Activated CD8-positive, alpha-beta memory T cell treated with anti-CD3 and anti-CD28 coated beads, Interleukin-2, amount 50 U/mL, for 24 hours (primary cell): ENCODE results near the gene SLC16A4.
"Not testable (repeated sequence)": the region's sequence is repeated elsewhere in the genome, so short reads cannot be mapped to it uniquely, and the experiment has no call there.

Experiments used
- DNase-seq: peaks from one replicate; pipeline ENCODE4 v3.0.0-alpha.2; 2020; ENCODE audit errors: extremely low read depth

The SLC16A4 gene

GRCh38 chr1:110390692-110391245 lies at the start of gene SLC16A4:
TSS of gene SLC16A4 (minus strand) at chr1:110391026. CDS start at chr1:110389323, 1,703 bp downstream.
- DNase-seq, result no peak

- not testable (repeated sequence) for DNase-seq
Observed at GRCh38 chr1:110439873-110440272, 49.0 kb upstream of the SLC16A4 start.

- DNase-seq, result no peak
Observed at GRCh38 chr1:110438893-110439292, 48.1 kb upstream of the SLC16A4 start.

GRCh38 chr1:110437645-110438299 lies 46.9 kb upstream of the SLC16A4 start:
- not testable (repeated sequence) for DNase-seq

- no peak for DNase-seq
Observed at GRCh38 chr1:110436635-110437034, 45.8 kb upstream of the SLC16A4 start.

DNA sequence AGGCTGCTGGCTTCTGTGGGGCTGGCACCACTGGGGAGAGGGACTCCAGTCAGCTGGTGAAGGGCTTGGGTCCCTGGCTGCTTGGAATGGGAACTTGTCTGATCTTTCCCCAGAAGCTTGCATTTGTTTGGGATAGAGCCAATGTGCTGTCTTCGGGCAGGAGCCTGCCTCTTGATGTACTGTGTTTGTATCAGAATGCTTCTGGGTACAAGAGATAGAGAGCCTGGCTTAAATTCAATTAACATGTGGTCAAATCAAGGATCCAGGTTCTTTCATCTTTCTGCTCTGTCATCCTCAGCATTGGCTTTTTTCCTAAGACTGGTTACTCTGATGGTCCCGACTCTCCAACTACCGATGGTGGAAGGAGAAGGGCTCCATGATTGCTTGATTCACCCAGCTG lies 44.1 kb upstream of the SLC16A4 start:
- no peak for DNase-seq

DNA sequence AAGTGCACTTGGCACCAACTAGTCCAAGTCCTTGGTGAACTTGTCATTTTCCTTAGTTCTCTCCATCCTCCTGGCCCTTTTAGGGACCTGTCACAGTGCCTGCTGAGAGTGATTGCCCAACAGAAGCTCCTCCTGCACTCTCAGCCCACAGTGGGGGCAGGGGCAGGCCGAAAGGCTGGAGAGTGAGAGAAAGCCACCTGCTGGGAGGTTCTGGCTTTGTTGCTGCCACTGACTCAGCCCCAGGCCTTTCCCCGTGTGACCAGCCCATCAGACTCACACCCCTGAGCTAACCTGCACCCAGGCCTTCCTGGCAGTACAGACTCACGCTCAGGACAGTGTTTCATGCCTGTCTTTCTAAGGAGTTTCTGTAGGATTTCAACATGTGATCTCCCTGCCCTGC lies 43.0 kb upstream of the SLC16A4 start:
- DNase-seq, result no peak

DNA sequence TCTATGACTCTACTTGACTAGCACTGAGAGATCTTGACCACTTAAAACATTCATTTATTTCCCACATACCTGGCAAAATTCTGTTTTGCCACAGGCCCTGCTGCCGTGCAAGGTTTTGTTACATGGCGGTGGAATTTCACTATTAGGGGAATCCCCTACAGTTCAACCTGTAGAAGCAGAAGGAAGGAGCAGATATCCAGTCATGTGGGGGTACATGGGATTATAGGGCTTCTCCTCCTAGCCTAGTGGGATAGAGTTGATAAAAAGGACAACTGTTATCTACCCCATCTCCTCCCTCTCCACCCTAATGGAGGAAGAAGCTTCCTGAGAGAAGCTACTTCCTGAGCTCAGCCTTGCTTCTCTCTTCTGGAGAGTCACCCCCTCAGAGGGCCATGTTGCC lies 42.4 kb upstream of the SLC16A4 start:
- DNase-seq, result no peak

- no peak for DNase-seq
Observed at GRCh38 chr1:110430901-110431300, 40.1 kb upstream of the SLC16A4 start.

- DNase-seq, result no peak
Observed at GRCh38 chr1:110430366-110430765, 39.5 kb upstream of the SLC16A4 start.

GRCh38 chr1:110428946-110429345 lies 38.1 kb upstream of the SLC16A4 start:
- no peak for DNase-seq

DNA sequence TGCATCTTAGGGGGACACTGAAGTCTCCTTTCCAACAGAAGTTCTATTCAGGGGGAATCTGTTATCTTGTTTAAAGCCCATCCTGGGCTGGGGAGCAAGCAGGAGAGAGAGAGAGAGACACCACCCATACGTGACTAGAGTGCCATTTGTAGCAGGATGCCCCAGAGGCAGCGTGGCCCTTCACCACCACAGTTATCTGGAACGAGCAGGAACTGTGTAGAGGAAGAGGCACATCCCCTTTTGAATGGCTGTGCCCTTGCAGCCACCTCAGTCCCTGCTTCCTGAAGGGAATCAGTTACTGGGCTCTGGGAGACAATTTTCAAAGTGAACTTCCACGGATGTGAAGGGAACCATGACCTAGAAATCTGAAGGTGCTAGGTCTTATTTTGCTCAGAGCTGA lies 36.0 kb upstream of the SLC16A4 start:
- no peak for DNase-seq

DNA sequence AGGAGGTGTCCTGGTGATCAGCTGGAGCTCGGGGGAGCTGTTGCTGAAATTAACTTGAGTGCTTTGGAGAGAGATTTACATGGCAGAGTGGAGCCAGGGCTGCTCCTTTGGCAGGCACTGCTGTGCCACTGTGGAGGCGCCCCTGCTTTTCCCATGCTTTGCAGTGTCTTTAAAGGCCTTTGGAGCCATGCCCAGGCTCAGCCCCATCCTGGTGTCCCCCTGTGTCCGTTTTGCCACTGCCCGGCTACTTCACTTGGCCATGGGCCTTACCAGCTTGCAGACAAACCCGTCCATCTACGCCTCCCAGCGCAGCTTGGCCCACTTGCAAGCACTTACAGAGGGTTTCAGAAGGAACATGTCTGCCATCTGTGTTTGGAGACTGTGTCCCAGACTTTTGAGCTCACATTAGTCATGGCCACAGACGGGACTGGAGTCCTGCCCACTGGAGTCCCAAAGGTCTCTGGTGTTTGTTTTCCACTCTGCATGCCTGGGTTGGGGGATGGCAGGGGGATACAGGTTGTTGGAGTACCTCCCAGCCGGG lies 34.9 kb upstream of the SLC16A4 start:
- no peak for DNase-seq

DNA sequence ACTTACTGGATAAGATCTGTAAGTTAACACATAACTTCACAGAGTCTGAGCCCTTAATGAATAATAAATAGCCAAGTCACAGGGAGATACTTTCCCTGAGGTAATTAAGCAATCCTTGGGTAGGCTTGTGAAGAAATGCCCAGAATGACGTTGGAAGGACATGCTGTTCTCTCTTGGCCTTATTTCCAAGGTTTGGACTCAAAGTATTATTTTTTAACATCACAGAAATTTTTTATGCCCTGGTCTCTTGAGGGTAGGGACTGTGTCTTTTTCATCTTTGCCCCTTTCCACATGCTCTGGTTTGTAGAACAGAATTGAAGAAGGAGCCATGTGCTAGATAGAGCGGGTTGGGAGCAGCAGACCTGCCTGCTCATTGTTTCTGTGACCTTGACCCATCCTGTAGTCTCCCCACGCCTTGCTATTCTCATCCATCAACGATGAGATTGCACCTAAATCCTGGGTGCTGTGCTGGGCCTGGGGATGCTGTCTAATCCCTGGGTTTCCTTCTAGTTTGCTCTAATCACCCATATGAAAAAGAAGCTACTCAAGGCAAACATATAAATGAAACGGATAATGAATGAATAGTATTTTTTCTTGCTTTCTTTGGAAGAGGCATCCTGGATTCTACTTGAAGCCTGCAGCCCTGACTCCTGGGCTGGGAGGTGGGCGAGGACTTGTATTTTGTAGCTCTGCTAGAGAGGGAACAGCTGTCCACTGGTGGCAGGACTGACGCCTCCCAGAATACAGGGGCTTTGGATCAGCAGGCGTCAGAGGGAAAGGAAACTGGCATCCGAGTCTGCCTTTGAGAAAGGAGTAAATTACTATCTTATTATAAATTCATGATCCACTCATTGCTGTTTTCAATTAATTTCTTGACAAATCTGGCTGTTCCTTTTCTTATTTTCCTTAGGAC lies 34.1 kb upstream of the SLC16A4 start:
- no peak for DNase-seq

GRCh38 chr1:110420874-110421793 lies 30.3 kb upstream of the SLC16A4 start:
- DNase-seq, result no peak

- DNase-seq, result no peak
Observed at GRCh38 chr1:110420023-110420662, 29.3 kb upstream of the SLC16A4 start.

GRCh38 chr1:110418729-110419128 lies 27.9 kb upstream of the SLC16A4 start:
- DNase-seq, result no peak

DNA sequence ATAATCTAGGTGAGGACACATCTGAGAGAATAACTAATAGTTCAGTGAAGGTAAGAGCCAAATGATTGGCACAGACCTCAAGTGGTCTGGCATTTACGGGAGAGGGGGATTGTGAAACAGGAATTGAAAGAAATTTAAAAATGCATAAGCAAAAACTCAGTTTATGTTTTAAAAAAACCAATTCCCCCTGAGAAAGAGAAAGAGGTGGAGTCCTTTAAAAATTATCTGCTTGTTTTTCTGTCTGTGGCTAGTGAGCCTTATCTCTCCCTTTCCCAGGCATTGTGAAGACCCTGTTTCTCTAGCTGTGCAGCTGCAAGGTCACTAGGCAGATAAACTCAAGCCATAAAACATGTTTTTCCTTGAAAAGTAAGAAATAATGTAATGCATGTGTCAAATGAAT lies 22.2 kb upstream of the SLC16A4 start:
- not testable (repeated sequence) for DNase-seq

DNA sequence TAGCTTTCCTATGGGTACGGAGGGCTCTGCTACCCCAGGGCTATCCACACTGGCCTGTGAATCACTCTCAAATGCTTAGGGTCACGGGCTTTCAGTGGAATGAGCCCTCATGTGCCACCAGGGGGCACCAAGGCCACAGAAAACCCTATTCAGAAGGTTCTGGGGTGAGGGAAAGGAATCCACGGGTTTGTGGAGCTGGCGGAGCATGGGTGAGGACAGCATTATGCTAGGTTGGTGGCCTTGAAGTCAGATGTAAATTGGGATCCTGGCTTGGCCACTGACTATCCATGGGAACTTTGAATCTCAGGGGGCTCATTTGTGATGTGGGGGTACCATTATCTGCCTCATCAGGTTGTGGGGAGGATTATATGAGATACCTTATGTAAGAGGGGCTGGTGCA lies 21.8 kb upstream of the SLC16A4 start:
- no peak for DNase-seq

- DNase-seq, result no peak
Observed at GRCh38 chr1:110411173-110411735, 20.4 kb upstream of the SLC16A4 start.

- DNase-seq, result no peak
Observed at GRCh38 chr1:110409316-110409715, 18.5 kb upstream of the SLC16A4 start.
